ENCODE results near the gene CUL4B.

CUL4B gene

GRCh38 chrX:120568609-120569008 lies 7.8 kb upstream of the CUL4B start:
- TF ChIP-seq CTCF (IDR thresholded peaks at IDR 0.05) (no peak), ZFX (IDR thresholded peaks at IDR 0.05; ENCODE audit: borderline replicate concordance) (no peak)
- H3K27ac ChIP-seq, result no peak overlapping the region

- no peak overlapping the region for H3K27ac ChIP-seq
- TF ChIP-seq ZFX (IDR thresholded peaks at IDR 0.05; ENCODE audit: borderline replicate concordance) (no peak), CTCF (IDR thresholded peaks at IDR 0.05) (no peak)
Observed at GRCh38 chrX:120568035-120568434, 7.3 kb upstream of the CUL4B start.

- no peak overlapping the region for H3K27ac ChIP-seq
- no peak for TF ChIP-seq ZFX (IDR thresholded peaks at IDR 0.05; ENCODE audit: borderline replicate concordance)
- TF ChIP-seq CTCF (IDR thresholded peaks at IDR 0.05), result no peak
Observed at GRCh38 chrX:120566817-120567216, 6.1 kb upstream of the CUL4B start.

- peak overlapping the region; percentile 89; the same call in 1 of the 2 replicates for H3K27ac ChIP-seq
- no peak for TF ChIP-seq CTCF (IDR thresholded peaks at IDR 0.05)
- TF ChIP-seq ZFX (IDR thresholded peaks at IDR 0.05; ENCODE audit: borderline replicate concordance), result no peak
Observed at GRCh38 chrX:120564925-120565324, 4.2 kb upstream of the CUL4B start.

GRCh38 chrX:120562569-120562926 lies 1.8 kb upstream of the CUL4B start:
- peak overlapping the region; percentile 89 for H3K27ac ChIP-seq
- TF ChIP-seq CTCF (IDR thresholded peaks at IDR 0.05), result no peak
- no peak for TF ChIP-seq ZFX (IDR thresholded peaks at IDR 0.05; ENCODE audit: borderline replicate concordance)

- TF ChIP-seq ZFX (IDR thresholded peaks at IDR 0.05; ENCODE audit: borderline replicate concordance), result no peak
- TF ChIP-seq CTCF (IDR thresholded peaks at IDR 0.05), result no peak
- H3K27ac ChIP-seq, result peak overlapping the region; percentile 89
Observed at GRCh38 chrX:120561634-120562568, 1.1 kb upstream of the CUL4B start.

- TF ChIP-seq ZFX (IDR thresholded peaks at IDR 0.05; ENCODE audit: borderline replicate concordance) (no peak), CTCF (IDR thresholded peaks at IDR 0.05) (no peak)
- peak overlapping the region; percentile 89 for H3K27ac ChIP-seq
Observed at GRCh38 chrX:120560405-120560841, 339 bp downstream of the CUL4B start.

All from 22Rv1 (cell line).